ENCODE data around the gene ZNF618.

Gene ZNF618

GRCh38 chr9:114034196-114034595, 158.1 kb downstream of the ZNF618 start:
- H3K4me3 ChIP-seq (ENCODE audit: low read depth, low read length) = no peak overlapping the region
- in situ Hi-C loops (cut with HindIII; ENCODE audit: low sequenced_read_pairs) = no loop called here
- TF ChIP-seq CTCF (IDR thresholded peaks at IDR 0.05; ENCODE audit: low read depth, low read length, missing control alignments) = no peak
- no peak for DNase-seq (ENCODE audit: low read depth)

GRCh38 chr9:114034661-114035062, 158.6 kb downstream of the ZNF618 start:
- no peak overlapping the region for H3K4me3 ChIP-seq (ENCODE audit: low read depth, low read length)
- no peak for DNase-seq (ENCODE audit: low read depth)
- TF ChIP-seq CTCF (IDR thresholded peaks at IDR 0.05; ENCODE audit: low read depth, low read length, missing control alignments) = no peak
- in situ Hi-C loops (cut with HindIII; ENCODE audit: low sequenced_read_pairs) = no loop called here

- H3K4me3 ChIP-seq (ENCODE audit: low read depth, low read length) = no peak overlapping the region
- in situ Hi-C loops (cut with HindIII; ENCODE audit: low sequenced_read_pairs) = no loop called here
- no peak for TF ChIP-seq CTCF (IDR thresholded peaks at IDR 0.05; ENCODE audit: low read depth, low read length, missing control alignments)
- DNase-seq (ENCODE audit: low read depth) = no peak
Observed at GRCh38 chr9:114035221-114035844, 159.2 kb downstream of the ZNF618 start.

- no peak for DNase-seq (ENCODE audit: low read depth)
- H3K4me3 ChIP-seq (ENCODE audit: low read depth, low read length) = no peak overlapping the region
- in situ Hi-C loops (cut with HindIII; ENCODE audit: low sequenced_read_pairs) = no loop called here
- TF ChIP-seq CTCF (IDR thresholded peaks at IDR 0.05; ENCODE audit: low read depth, low read length, missing control alignments) = no peak
Observed at GRCh38 chr9:114035845-114036801, 160.0 kb downstream of the ZNF618 start.

GRCh38 chr9:114037249-114037648, 161.1 kb downstream of the ZNF618 start:
- DNase-seq (ENCODE audit: low read depth) = no peak
- TF ChIP-seq CTCF (IDR thresholded peaks at IDR 0.05; ENCODE audit: low read depth, low read length, missing control alignments) = no peak
- in situ Hi-C loops (cut with HindIII; ENCODE audit: low sequenced_read_pairs) = no loop called here
- no peak overlapping the region for H3K4me3 ChIP-seq (ENCODE audit: low read depth, low read length)

- no peak for TF ChIP-seq CTCF (IDR thresholded peaks at IDR 0.05; ENCODE audit: low read depth, low read length, missing control alignments)
- DNase-seq (ENCODE audit: low read depth) = peak; percentile 8
- no peak overlapping the region for H3K4me3 ChIP-seq (ENCODE audit: low read depth, low read length)
- in situ Hi-C loops (cut with HindIII; ENCODE audit: low sequenced_read_pairs) = no loop called here
Observed at GRCh38 chr9:114037961-114038723, 162.0 kb downstream of the ZNF618 start.

Data from astrocyte of the cerebellum (primary cell).